ENCODE measurements around the gene OST4. TPM values are rescaled to one million over a fixed set of nuclear protein-coding genes. Genes with fewer than 3 reads are reported as not detected.

OST4 gene
- total RNA-seq, 1 experiment from 2014 or later, result 258 TPM

GRCh38 chr2:27083410-27084296, 12.2 kb upstream of the OST4 start:
- intact Hi-C loops (cut with micrococcal nuclease), result no loop called here
- ATAC-seq (no peak), DNase-seq (no peak)
- peaks cover 19% of the 10 kb centered on the region; the same call in 1 of the 2 replicates for H3K4me1 ChIP-seq (ENCODE audit: insufficient read depth, low read length)
- no peak overlapping the region for H2AFZ ChIP-seq (ENCODE audit: low read length)
- H4K20me1 ChIP-seq (ENCODE audit: low read length), result no peaks in the 10 kb centered on the region
- no peaks in the 10 kb centered on the region for H3K9me3 ChIP-seq (ENCODE audit: low read length)
- BruUV-seq (replicated peaks), result no TSS peak
- H3K4me3 ChIP-seq (ENCODE audit: low read length), result no peak overlapping the region
- ChIA-PET CTCF (no interaction called here), POLR2A (ENCODE audit: unreplicated experiment) (interaction anchor here (0.5 kb wide), 1 partner anchor 295 kb away, joined by 3 read pairs; no protein-coding TSS in a partner anchor)
- H3K27me3 ChIP-seq (ENCODE audit: low read length), result no peaks in the 10 kb centered on the region
- H3K9me2 ChIP-seq (replicated peaks; ENCODE audit: low read length), result no peaks in the 10 kb centered on the region
- TF ChIP-seq EZH2phosphoT487 (IDR thresholded peaks at IDR 0.05; ENCODE audit: borderline replicate concordance, low read length) (no peak), CTCF (conservative IDR thresholded peaks at IDR 0.05; ENCODE audit: low read depth, low read length) (no peak), EZH2 (IDR thresholded peaks at IDR 0.05; ENCODE audit: low read length, unreplicated experiment) (no peak)
- no peak overlapping the region for H3K27ac ChIP-seq (ENCODE audit: low read length)
- H3K4me2 ChIP-seq (ENCODE audit: low read length), result no peak overlapping the region
- H3K79me2 ChIP-seq (ENCODE audit: low read length), result no peaks in the 10 kb centered on the region
- H3K9ac ChIP-seq (ENCODE audit: low read length), result no peak overlapping the region
- no peaks in the 10 kb centered on the region for H3F3A ChIP-seq (ENCODE audit: low read length, unreplicated experiment)
- no peaks in the 10 kb centered on the region for H3K36me3 ChIP-seq (ENCODE audit: low read depth, low read length)

- BruUV-seq (replicated peaks), result no TSS peak
- H4K20me1 ChIP-seq (ENCODE audit: low read length), result no peaks in the 10 kb centered on the region
- ChIA-PET POLR2A (ENCODE audit: unreplicated experiment) (no interaction called here), CTCF (no interaction called here)
- peaks cover 19% of the 10 kb centered on the region; the same call in 1 of the 2 replicates for H3K4me1 ChIP-seq (ENCODE audit: insufficient read depth, low read length)
- no peak overlapping the region for H3K4me2 ChIP-seq (ENCODE audit: low read length)
- intact Hi-C loops (cut with micrococcal nuclease), result no loop called here
- no peak overlapping the region for H3K27ac ChIP-seq (ENCODE audit: low read length)
- H3K27me3 ChIP-seq (ENCODE audit: low read length), result no peaks in the 10 kb centered on the region
- ATAC-seq (no peak), DNase-seq (no peak)
- H3K9ac ChIP-seq (ENCODE audit: low read length), result no peak overlapping the region
- H3K79me2 ChIP-seq (ENCODE audit: low read length), result no peaks in the 10 kb centered on the region
- TF ChIP-seq EZH2phosphoT487 (IDR thresholded peaks at IDR 0.05; ENCODE audit: borderline replicate concordance, low read length) (no peak), EZH2 (IDR thresholded peaks at IDR 0.05; ENCODE audit: low read length, unreplicated experiment) (no peak), CTCF (conservative IDR thresholded peaks at IDR 0.05; ENCODE audit: low read depth, low read length) (no peak)
- no peaks in the 10 kb centered on the region for H3F3A ChIP-seq (ENCODE audit: low read length, unreplicated experiment)
- no peak overlapping the region for H3K4me3 ChIP-seq (ENCODE audit: low read length)
- H3K9me3 ChIP-seq (ENCODE audit: low read length), result no peaks in the 10 kb centered on the region
- no peaks in the 10 kb centered on the region for H3K9me2 ChIP-seq (replicated peaks; ENCODE audit: low read length)
- H2AFZ ChIP-seq (ENCODE audit: low read length), result no peak overlapping the region
- H3K36me3 ChIP-seq (ENCODE audit: low read depth, low read length), result no peaks in the 10 kb centered on the region
These were observed 11.4 kb upstream of the OST4 start for GRCh38 chr2:27082773-27083409.

All from PC-3 (cell line).